ENCODE measurements around the gene RAB6B. TPM values are rescaled to one million over a fixed set of nuclear protein-coding genes. Genes with fewer than 3 reads are reported as not detected.

RAB6B gene
- total RNA-seq, 2 experiments from 2014 or later = 3.3 to 4.5 TPM

DNA sequence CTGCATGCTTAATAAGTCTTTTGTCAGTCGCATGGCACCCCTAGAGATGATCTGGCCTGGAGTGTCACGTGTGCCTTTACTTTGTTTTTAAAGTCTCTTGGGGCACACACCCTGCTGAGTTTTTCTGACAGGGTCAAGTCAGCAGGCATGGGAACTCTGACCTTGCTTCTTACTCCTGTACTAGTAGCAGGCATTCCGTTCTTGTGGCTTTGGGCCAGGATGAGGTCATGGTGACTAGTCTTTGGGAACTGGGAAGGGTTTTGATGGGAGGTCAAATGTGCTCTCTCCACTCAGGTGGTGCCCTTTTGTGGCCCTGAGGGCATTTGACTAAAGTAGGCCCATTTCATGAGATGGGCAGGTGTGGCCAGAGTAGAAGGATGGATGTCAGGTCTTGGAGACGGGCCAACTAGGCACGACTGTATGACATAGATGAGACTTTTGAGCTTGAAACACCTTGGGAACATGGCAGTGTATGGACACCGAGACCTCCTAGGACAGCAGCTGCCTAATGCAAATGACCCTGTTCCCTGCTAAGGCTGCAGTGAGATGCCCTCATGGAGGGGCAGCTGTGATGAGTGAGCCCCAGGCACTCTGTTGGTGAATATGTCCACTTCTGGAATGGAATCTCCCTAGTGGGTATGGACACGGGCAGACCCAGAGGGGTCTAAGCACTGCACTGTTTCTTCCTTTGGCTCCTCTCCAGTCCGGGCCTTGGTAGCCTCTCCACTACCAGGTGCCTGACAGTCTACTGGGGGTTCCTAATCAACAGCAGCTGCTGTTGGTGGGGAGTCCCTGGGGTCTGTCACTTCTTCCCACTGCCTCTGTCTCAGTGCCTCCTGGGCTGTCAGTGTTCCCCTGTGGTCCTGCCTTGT is 73.7 kb downstream of the RAB6B start:
- ChIA-PET POLR2A (no interaction called here), CTCF (no interaction called here)
- Mint-ChIP-seq H3K36me3 (ENCODE audit: low read depth) (peaks cover 70% of the 10 kb centered on the region), H3K27ac (no peak overlapping the region), H3K9me3 (no peaks in the 10 kb centered on the region), H3K27me3 (no peaks in the 10 kb centered on the region), H3K4me3 (no peak overlapping the region), H3K4me1 (no peaks in the 10 kb centered on the region)
- no peak for DNase-seq

DNA sequence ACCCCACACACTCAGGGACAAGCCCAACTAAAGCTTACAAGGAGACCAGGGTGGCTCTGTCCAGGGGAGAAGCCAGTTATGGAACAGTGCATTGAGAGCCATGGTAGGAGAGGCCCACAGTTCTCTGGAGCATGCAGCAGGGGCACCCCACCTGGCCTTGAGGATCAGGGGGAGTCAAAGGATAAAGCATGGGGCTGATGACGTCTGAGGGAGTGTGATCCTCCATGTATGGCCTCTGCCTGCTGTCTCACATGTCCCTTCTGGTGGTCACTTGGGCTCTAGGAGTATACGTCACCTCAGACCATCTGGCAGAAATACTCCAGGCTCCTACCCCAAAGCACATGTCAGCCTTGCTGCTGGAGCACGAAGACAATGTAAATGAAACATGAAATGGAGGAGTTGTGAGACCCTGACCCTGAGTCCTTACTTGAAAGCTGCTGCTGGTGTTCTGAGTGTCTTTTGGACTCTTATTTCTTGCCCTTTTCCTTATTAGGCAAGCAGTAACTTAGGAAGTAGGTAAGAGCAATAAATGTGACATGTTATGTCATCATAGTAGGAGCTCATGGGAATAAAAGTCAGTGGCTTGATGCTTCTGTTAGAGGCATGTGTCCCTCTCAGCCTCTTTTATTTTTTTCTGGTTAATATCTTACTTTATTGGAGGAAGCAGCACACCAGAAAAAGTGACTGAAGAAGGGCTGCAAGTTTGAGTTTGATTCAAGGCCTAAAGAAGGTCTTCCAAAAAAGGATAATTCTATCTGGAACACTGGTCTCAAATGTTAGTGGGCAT is 74.6 kb downstream of the RAB6B start:
- no peak for DNase-seq
- Mint-ChIP-seq H3K4me3 (no peak overlapping the region), H3K4me1 (no peaks in the 10 kb centered on the region), H3K27ac (no peak overlapping the region), H3K9me3 (no peaks in the 10 kb centered on the region), H3K27me3 (no peaks in the 10 kb centered on the region), H3K36me3 (ENCODE audit: low read depth) (peaks cover 66% of the 10 kb centered on the region)
- ChIA-PET CTCF (interaction anchor here (1.5 kb wide), 1 partner anchor 108 kb away, joined by 3 read pairs; no protein-coding TSS in a partner anchor), POLR2A (no interaction called here)

DNA sequence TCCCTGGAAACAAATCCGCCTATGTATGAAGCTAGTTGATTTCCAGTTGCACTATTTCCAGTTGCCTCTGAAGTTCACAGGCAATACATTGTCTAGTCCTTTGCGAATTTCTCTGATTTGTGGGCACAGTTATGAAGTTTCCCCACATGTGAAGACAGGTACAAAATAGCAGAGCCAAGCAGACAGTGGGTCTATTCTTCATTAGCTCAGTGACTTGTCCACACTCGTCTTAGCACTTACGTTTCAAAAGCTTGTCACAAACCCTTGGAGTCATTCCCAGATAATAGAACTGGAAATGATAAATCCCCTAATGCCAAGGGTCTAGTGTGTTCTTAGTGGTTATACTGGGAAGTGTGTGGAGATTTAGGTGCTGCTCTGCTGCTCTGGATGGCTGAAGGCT is 75.6 kb downstream of the RAB6B start:
- Mint-ChIP-seq H3K36me3 (ENCODE audit: low read depth) (peaks cover 69% of the 10 kb centered on the region), H3K27ac (no peak overlapping the region)
- CTCF ChIA-PET = interaction anchor here (0.6 to 1.5 kb wide), 3 partner anchors 108 to 1371 kb away, joined by 3 read pairs; no protein-coding TSS in a partner anchor

DNA sequence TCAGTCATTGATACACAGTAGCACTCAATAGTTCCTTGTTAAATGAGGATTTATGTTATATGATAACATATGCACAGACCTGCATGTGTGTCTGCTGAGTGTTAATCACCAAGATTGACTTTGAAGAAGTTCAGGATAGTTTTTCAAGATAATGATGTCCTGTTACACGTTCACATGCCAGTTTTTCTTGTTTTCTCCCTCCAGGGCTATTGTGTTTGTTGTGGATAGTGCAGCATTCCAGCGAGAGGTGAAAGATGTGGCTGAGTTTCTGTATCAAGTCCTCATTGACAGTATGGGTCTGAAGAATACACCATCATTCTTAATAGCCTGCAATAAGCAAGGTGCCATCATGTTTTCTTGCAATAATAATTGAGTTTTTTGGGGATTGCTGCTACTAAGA is 80.3 kb downstream of the RAB6B start:
- POLR2A ChIA-PET = no interaction called here
- no peaks in the 10 kb centered on the region for H3K9me3 Mint-ChIP-seq
- CTCF ChIA-PET = no interaction called here
- no peak for DNase-seq
- H3K4me1 Mint-ChIP-seq = peaks cover 9% of the 10 kb centered on the region
- H3K27ac Mint-ChIP-seq = no peak overlapping the region
- H3K27me3 Mint-ChIP-seq = no peaks in the 10 kb centered on the region
- H3K36me3 Mint-ChIP-seq (ENCODE audit: low read depth) = peaks cover 54% of the 10 kb centered on the region
- no peak overlapping the region for H3K4me3 Mint-ChIP-seq

More for the DNA sequence above, 75.6 kb downstream of the RAB6B start:
- POLR2A ChIA-PET = no interaction called here
- no peak for DNase-seq
- Mint-ChIP-seq H3K9me3 (no peaks in the 10 kb centered on the region), H3K4me1 (no peaks in the 10 kb centered on the region), H3K27me3 (no peaks in the 10 kb centered on the region), H3K4me3 (no peak overlapping the region)

DNA sequence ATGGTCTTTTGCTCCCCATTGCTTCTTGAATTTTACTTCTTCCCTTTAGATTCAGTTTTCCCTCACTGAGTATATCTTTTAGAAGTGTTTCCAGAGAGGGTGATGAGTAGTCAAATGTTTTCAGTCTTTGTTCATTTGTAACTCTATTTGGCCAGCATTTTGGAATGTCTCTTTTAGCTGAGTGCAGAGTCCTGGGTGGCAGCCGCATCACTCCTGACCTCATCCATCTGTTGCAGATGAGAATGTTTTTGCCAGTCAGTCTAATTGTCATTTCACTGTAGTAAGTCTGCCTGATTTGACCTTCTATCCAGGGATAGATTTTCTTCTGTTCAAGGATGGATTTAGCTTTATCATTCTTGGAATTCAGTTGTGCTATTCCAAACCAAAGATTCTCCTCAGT is 82.8 kb downstream of the RAB6B start:
- Mint-ChIP-seq H3K4me1 (peaks cover 19% of the 10 kb centered on the region), H3K27ac (no peak overlapping the region), H3K27me3 (no peaks in the 10 kb centered on the region), H3K9me3 (no peaks in the 10 kb centered on the region), H3K4me3 (no peak overlapping the region), H3K36me3 (ENCODE audit: low read depth) (peaks cover 53% of the 10 kb centered on the region)
- ChIA-PET POLR2A (no interaction called here), CTCF (no interaction called here)
- DNase-seq = no peak

DNA sequence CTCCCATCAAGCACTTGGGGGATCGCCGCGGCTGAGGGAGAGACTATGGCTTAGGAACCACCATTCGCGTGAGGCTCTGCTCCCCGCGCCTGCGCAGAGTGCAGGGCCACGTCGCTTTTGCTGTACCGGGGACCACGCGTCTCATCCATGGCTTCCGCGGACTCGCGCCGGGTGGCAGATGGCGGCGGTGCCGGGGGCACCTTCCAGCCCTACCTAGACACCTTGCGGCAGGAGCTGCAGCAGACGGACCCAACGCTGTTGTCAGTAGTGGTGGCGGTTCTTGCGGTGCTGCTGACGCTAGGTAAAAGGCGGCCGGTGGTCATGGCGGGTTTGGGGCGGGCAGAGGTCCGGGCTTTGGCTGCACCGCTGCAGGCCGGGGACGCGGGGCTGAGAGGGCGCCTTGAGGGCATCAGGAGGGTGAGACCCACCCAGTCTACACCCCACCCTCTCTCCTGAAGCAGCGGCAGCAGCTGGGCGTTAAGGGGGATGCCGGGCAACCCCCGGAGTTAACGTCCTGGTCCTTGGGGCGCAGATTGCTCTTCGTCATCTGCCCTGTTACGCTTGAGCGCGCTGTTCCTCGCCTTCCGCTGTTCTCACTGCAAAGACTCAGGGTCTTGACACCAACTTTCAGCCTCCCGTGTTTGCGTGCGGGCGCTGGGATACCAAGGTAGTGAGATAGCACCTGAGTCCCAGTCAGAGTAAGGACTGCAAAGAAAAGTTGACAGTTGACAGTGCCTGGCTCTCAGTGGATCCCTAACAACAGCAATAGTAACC is 89.8 kb downstream of the RAB6B start, which contains the start of gene SRPRB:
TSS of gene SRPRB (plus strand) at position 114 of the 774 bp plus-strand sequence. CDS start at position 148, 34 bp downstream.
- POLR2A ChIA-PET = interaction anchor here (1.1 to 2.7 kb wide), 2 partner anchors 11 to 144 kb away, joined by 4 to 14 read pairs; partner anchors contain the start of gene TOPBP1
- CTCF ChIA-PET = interaction anchor here (1.5 to 1.6 kb wide), 2 partner anchors 11 to 12 kb away, joined by 5 to 8 read pairs; no protein-coding TSS in a partner anchor
- H3K27ac Mint-ChIP-seq = peak within 1 kb of the TSS; percentile 89
- H3K9me3 Mint-ChIP-seq = no peaks in the 10 kb centered on the region
- peak within 1 kb of the TSS; percentile 98 for H3K4me3 Mint-ChIP-seq
- DNase-seq = peak; percentile 96
- peaks cover 35% of the 10 kb centered on the region for H3K4me1 Mint-ChIP-seq
- peaks cover 3% of the 10 kb centered on the region for H3K27me3 Mint-ChIP-seq
- peaks cover 29% of the 10 kb centered on the region for H3K36me3 Mint-ChIP-seq (ENCODE audit: low read depth)

DNA sequence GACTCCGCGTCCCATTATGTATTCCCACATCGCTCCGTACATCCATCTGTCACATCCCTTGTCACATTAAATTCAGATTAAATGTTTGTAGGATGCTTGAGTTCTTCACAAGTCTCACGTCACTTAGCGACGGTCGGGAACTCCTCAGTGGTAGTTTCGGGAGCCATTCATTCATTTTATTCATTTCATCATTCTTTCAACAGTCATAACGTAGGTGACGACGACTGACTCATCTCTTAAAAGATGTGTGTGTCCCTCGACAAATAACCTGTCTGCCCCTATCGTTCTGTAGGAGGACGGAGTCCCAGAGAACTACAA is 90.3 kb downstream of the RAB6B start:
- POLR2A ChIA-PET = interaction anchor here (2.7 kb wide), 1 partner anchor 143 kb away, joined by 14 read pairs; the partner anchor contains the start of gene TOPBP1
- Mint-ChIP-seq H3K9me3 (no peaks in the 10 kb centered on the region), H3K27me3 (peaks cover 3% of the 10 kb centered on the region), H3K36me3 (ENCODE audit: low read depth) (peaks cover 26% of the 10 kb centered on the region), H3K27ac (peak overlapping the region; percentile 89), H3K4me1 (peaks cover 32% of the 10 kb centered on the region), H3K4me3 (peak overlapping the region; percentile 98)
- DNase-seq = no peak
- CTCF ChIA-PET = interaction anchor here (1.6 kb wide), 1 partner anchor 13 kb away, joined by 8 read pairs; no protein-coding TSS in a partner anchor

DNA sequence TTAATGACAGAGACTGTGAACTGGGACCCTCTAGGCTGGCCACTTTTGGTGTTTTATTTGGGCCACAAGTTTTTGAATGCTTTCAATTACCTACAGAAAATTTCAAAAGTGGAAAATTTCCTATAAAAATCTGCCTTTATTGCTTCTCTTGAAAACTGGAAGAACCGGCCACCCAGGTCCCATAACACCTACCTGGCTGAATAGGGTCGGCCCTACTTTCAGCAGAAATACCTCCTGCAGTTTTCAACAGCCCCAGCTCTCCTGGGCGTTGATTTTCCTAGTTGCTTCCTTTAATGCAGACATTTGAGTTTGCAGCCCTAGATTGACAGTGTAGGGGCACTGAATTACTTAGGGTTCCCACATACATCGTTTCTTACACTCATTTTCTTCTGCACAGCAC is 90.8 kb downstream of the RAB6B start:
- POLR2A ChIA-PET = interaction anchor here (2.7 kb wide), 1 partner anchor 143 kb away, joined by 14 read pairs; the partner anchor contains the start of gene TOPBP1
- Mint-ChIP-seq H3K27ac (peak overlapping the region; percentile 89), H3K36me3 (ENCODE audit: low read depth) (peaks cover 22% of the 10 kb centered on the region), H3K9me3 (no peaks in the 10 kb centered on the region), H3K27me3 (peaks cover 5% of the 10 kb centered on the region), H3K4me3 (peak overlapping the region; percentile 98), H3K4me1 (peaks cover 29% of the 10 kb centered on the region)
- no peak for DNase-seq
- CTCF ChIA-PET = interaction anchor here (0.7 to 1.6 kb wide), 2 partner anchors 13 to 1074 kb away, joined by 3 to 8 read pairs; no protein-coding TSS in a partner anchor

DNA sequence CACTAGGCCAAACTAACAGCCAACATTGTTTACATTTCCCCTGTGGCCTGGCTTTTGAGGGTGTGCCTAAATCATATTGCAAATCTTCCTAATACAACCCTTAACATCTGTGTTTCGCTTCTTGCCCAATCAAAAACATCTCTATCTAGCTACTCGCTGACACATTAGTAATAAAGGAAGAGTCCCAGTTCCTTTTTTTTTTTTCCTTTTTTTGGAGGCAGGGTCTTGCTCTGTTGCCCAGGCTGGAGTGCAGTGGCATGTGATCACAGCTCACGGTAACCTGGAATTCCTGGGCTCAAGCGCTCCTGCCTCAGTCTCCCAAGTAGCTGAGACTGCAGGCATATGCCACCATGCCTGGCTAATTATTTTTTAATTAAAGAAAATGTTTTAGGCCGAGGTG is 92.2 kb downstream of the RAB6B start:
- H3K36me3 Mint-ChIP-seq (ENCODE audit: low read depth) = peaks cover 15% of the 10 kb centered on the region
- no peaks in the 10 kb centered on the region for H3K9me3 Mint-ChIP-seq
- DNase-seq = no peak
- peaks cover 28% of the 10 kb centered on the region for H3K4me1 Mint-ChIP-seq
- POLR2A ChIA-PET = no interaction called here
- H3K27ac Mint-ChIP-seq = no peak overlapping the region
- CTCF ChIA-PET = interaction anchor here (0.9 kb wide), 1 partner anchor 14 kb away, joined by 6 read pairs; no protein-coding TSS in a partner anchor
- H3K27me3 Mint-ChIP-seq = peaks cover 7% of the 10 kb centered on the region
- H3K4me3 Mint-ChIP-seq = no peak overlapping the region

DNA sequence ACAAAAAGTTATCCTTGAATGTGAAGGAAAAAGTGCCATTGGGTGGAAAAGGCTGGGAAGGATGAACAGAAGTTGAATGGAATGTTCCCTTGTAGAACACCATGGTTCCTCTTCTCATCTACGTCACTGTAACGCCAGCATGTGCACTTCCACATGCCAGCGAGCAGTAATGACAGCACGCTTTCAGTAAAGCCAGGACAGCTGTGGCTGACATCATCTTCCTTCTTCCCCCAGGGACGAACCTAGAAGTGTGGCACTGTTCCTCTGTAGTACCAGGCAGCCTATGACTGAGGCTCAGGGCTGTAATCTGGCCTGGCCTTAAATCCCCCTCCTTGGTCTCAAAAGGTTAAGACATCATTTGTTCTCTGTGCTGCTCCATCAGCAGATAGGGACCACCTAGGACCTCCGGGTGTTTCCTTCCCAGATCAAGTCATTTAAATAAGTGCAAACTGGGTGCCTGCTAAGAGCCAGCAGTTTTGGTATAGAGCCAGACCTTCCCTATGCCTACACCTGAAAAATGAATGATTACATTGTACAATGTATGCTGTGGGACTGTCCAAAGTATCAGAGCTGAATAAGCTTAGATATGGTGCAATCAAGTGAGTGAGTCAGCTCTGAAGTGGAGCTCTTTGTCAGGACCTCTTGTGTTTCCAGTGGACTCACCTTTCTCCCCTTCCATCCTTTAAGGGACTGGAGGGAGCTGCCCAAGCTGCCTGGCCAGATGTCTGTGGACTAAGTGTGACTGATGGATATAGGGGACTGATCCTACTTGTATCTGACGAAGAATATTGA is 95.7 kb downstream of the RAB6B start:
- H3K27ac Mint-ChIP-seq = no peak overlapping the region
- no peaks in the 10 kb centered on the region for H3K36me3 Mint-ChIP-seq (ENCODE audit: low read depth)
- no peak for DNase-seq
- peaks cover 15% of the 10 kb centered on the region for H3K27me3 Mint-ChIP-seq
- peaks cover 2% of the 10 kb centered on the region for H3K9me3 Mint-ChIP-seq
- H3K4me1 Mint-ChIP-seq = peaks cover under 1% of the 10 kb centered on the region
- ChIA-PET CTCF (interaction anchor here (1.1 kb wide), 1 partner anchor 18 kb away, joined by 3 read pairs; no protein-coding TSS in a partner anchor), POLR2A (no interaction called here)
- no peak overlapping the region for H3K4me3 Mint-ChIP-seq

DNA sequence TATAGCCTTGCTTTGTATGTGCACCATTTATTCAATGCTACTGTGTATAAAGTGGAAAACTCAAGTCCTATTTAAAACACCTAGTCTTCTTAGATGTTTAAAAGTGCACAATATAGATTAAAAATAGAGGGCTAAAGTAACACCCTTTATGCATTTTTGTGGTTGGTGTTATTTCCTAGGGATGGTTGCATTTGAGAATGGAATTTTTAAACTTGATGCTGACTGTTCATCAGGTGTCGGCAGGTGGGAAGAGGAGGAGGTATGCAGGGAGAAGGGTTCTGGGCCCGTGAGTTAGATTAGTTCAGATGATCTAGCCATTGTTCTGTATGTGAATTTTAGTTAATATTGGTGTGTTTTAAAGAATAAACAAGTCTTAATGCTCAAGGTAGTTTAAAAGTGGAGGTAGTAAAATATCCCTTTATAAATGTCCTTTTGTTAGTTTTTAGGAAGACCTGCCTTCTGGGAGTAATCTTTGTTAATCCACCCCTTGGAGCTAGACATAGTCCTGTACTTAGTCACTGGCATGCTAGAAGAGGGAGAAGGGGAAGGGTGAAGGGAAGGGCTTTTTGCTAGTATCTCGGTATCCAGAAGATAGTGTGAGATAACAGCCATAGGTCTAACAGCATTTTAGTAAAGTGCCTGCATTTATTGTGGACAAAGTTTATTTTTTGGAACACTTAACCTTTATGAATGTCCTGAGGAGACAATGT is 98.1 kb downstream of the RAB6B start:
- H3K9me3 Mint-ChIP-seq = peaks cover 7% of the 10 kb centered on the region
- no peak overlapping the region for H3K4me3 Mint-ChIP-seq
- peaks cover 3% of the 10 kb centered on the region for H3K36me3 Mint-ChIP-seq (ENCODE audit: low read depth)
- no peak for DNase-seq
- peaks cover 15% of the 10 kb centered on the region for H3K27me3 Mint-ChIP-seq
- no peaks in the 10 kb centered on the region for H3K4me1 Mint-ChIP-seq
- POLR2A ChIA-PET = no interaction called here
- CTCF ChIA-PET = no interaction called here
- no peak overlapping the region for H3K27ac Mint-ChIP-seq

Measured in activated CD4-positive, alpha-beta memory T cell treated with anti-CD3 and anti-CD28 coated beads, Interleukin-2, amount 10 ng/mL, durations not matched to agents 7 days and 5 days (primary cell).